Uterus (tissue), 2 donors: Measurements from ENCODE around the gene SVIP.

Experiments used
- POLR2A ChIP-seq, 2 donors: fragments of 450-650 bp; IDR thresholded peaks; one replicate each; pipeline ENCODE4 v1.6.1; 2016; ENCODE audit warnings: antibody characterized with exemption in 2 of 2, mild to moderate bottlenecking in 1 of 2, moderate library complexity in 1 of 2
- TF ChIP-seq, protein P1 (sequence below), 4 experiments: fragments of 200-600 bp in 2 of 4; fragments of 450-650 bp in 2 of 4; sonication (generic) in 2 of 4; IDR thresholded peaks; one replicate each; pipeline ENCODE4 v1.5.1; 2016 to 2019; ENCODE audit warnings: antibody characterized with exemption in 4 of 4, mild to moderate bottlenecking in 2 of 4, moderate library complexity in 1 of 4

DNA sequence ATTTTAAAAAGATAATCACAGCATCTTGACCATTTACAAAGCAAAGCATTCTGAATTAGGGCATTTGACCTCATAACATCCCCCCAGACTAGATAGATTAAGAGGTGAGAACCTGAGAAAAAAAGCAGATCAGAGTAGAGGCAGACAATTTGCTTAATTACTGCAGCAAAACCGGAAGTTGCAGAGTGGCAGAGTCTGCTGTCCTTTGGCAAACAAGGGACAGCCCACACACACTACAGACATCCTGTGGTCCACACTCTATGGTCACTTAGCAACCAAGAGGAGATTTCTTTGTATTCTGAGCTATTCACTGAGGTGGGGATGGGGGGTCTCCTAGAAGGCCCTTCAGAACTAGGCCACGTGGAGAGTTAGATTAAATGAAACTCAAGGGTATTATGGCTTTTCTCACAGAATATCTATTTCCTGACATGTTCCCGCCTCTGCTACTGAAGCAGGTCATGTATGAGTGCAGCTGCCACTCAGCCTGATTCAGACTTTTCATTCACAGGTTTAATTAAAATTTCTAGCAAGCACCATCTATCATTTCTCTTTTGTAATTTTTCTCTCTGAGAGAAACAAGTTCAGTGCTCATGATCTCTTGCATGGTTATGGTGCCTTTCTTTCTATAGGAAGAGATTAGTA is 48.5 kb downstream of the SVIP start:
- TF ChIP-seq, protein P1, sequence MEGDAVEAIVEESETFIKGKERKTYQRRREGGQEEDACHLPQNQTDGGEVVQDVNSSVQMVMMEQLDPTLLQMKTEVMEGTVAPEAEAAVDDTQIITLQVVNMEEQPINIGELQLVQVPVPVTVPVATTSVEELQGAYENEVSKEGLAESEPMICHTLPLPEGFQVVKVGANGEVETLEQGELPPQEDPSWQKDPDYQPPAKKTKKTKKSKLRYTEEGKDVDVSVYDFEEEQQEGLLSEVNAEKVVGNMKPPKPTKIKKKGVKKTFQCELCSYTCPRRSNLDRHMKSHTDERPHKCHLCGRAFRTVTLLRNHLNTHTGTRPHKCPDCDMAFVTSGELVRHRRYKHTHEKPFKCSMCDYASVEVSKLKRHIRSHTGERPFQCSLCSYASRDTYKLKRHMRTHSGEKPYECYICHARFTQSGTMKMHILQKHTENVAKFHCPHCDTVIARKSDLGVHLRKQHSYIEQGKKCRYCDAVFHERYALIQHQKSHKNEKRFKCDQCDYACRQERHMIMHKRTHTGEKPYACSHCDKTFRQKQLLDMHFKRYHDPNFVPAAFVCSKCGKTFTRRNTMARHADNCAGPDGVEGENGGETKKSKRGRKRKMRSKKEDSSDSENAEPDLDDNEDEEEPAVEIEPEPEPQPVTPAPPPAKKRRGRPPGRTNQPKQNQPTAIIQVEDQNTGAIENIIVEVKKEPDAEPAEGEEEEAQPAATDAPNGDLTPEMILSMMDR (IDR thresholded peaks at IDR 0.05) = no peak
- TF ChIP-seq POLR2A (IDR thresholded peaks at IDR 0.05) = no peak
